MCF 10A (cell line): ENCODE results near the gene PHGDH. TPM values are rescaled to one million over a fixed set of nuclear protein-coding genes. Genes with fewer than 3 reads are reported as not detected.

ENCODE experiments used
- BruUV-seq: library from RNA; stranded (reverse); fragments of 400-500 nt; replicated peaks from 2 replicates; lab custom pipeline; 2021; lab: Mats Ljungman, UMichigan
- CTCF ChIA-PET: fragments of 300-600 bp; sonication (Branson Sonifier 250); formaldehyde crosslinking; extraction: SDS; loops from one replicate; lab custom pipeline; 2021; ENCODE audit warnings: antibody characterized with exemption, inconsistent platforms; lab: Yijun Ruan, JAX
- POLR2A ChIA-PET: fragments of 300-600, 350-650 bp; sonication (Branson Sonifier 250); formaldehyde crosslinking; extraction: SDS; loops from one replicate; lab custom pipeline; 2020; ENCODE audit warnings: antibody characterized with exemption, inconsistent platforms; lab: Yijun Ruan, JAX
- DNase-seq: peaks from one replicate; pipeline ENCODE4 v3.0.0-alpha.2; 2018; ENCODE audit not compliant: unreplicated experiment
- H3K27ac Mint-ChIP-seq: one replicate; pipeline ENCODE4 v1.8.0; 2022; ENCODE audit warnings: mild to moderate bottlenecking, low read depth, mixed read lengths; ENCODE audit not compliant: unreplicated experiment
- H3K27me3 Mint-ChIP-seq: one replicate; pipeline ENCODE4 v1.8.0; 2022; ENCODE audit warnings: mixed read lengths; ENCODE audit not compliant: insufficient read depth, unreplicated experiment
- H3K36me3 Mint-ChIP-seq: one replicate; pipeline ENCODE4 v1.8.0; 2022; ENCODE audit warnings: mild to moderate bottlenecking, moderate library complexity, mixed read lengths; ENCODE audit not compliant: insufficient read depth, unreplicated experiment
- H3K4me1 Mint-ChIP-seq: one replicate; pipeline ENCODE4 v1.8.0; 2022; ENCODE audit warnings: mixed read lengths; ENCODE audit not compliant: insufficient read depth, unreplicated experiment
- H3K4me3 Mint-ChIP-seq: one replicate; pipeline ENCODE4 v1.8.0; 2022; ENCODE audit warnings: mild to moderate bottlenecking, moderate library complexity, mixed read lengths; ENCODE audit not compliant: unreplicated experiment
- H3K9me3 Mint-ChIP-seq: one replicate; pipeline ENCODE4 v1.8.0; 2022; ENCODE audit warnings: mixed read lengths; ENCODE audit not compliant: unreplicated experiment
- intact Hi-C: fragments of 100-400 bp; cut with micrococcal nuclease; formaldehyde crosslinking; loops from 2 replicates; pipeline ENCODE4 v1.14.1; 2022
- total RNA-seq: library from RNA; stranded (reverse); gene quantifications from 2 replicates; pipeline ENCODE4 v1.2.3, GENCODE V29; 2022
- TF ChIP-seq, protein P1 (sequence below): fragments of 200-600 bp; IDR thresholded peaks from one replicate; pipeline ENCODE4 v1.8.0; 2022; ENCODE audit warnings: antibody characterized with exemption, mild to moderate bottlenecking; ENCODE audit not compliant: unreplicated experiment

The PHGDH gene
- total RNA-seq, 1 experiment from 2014 or later, result 198 TPM

DNA sequence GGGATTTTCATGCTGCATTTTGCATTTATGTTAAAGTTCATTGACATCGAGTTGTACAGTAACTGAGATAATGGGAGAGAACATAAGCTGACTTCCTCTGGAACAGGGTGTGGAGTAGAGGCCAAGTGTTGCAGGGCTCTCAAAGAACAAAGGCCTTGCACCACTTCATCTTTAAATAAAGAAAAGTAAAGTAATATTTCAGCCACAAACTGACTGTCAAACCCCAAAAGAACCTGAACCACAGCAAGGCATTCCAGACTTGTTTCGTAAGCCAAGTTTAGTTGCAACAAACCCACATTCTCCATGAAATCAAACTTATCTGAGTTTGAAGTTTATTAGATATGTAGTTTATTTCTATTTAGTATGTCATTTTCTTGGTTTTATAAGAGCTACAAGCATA lies 76.0 kb downstream of the PHGDH start:
- H3K4me1 Mint-ChIP-seq, result peaks cover 30% of the 10 kb centered on the region
- POLR2A ChIA-PET, result no interaction called here
- H3K27me3 Mint-ChIP-seq, result no peaks in the 10 kb centered on the region
- intact Hi-C loops, result no loop called here
- H3K36me3 Mint-ChIP-seq, result no peaks in the 10 kb centered on the region
- no TSS peak for BruUV-seq
- CTCF ChIA-PET, result interaction anchor here (0.6 to 2.3 kb wide), 2 partner anchors 21 to 83 kb away, joined by 3 to 11 read pairs; no protein-coding TSS in a partner anchor
- no peaks in the 10 kb centered on the region for H3K9me3 Mint-ChIP-seq
- no peak overlapping the region for H3K27ac Mint-ChIP-seq
- no peak for DNase-seq
- TF ChIP-seq, protein P1, sequence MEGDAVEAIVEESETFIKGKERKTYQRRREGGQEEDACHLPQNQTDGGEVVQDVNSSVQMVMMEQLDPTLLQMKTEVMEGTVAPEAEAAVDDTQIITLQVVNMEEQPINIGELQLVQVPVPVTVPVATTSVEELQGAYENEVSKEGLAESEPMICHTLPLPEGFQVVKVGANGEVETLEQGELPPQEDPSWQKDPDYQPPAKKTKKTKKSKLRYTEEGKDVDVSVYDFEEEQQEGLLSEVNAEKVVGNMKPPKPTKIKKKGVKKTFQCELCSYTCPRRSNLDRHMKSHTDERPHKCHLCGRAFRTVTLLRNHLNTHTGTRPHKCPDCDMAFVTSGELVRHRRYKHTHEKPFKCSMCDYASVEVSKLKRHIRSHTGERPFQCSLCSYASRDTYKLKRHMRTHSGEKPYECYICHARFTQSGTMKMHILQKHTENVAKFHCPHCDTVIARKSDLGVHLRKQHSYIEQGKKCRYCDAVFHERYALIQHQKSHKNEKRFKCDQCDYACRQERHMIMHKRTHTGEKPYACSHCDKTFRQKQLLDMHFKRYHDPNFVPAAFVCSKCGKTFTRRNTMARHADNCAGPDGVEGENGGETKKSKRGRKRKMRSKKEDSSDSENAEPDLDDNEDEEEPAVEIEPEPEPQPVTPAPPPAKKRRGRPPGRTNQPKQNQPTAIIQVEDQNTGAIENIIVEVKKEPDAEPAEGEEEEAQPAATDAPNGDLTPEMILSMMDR, result no peak
- no peak overlapping the region for H3K4me3 Mint-ChIP-seq

DNA sequence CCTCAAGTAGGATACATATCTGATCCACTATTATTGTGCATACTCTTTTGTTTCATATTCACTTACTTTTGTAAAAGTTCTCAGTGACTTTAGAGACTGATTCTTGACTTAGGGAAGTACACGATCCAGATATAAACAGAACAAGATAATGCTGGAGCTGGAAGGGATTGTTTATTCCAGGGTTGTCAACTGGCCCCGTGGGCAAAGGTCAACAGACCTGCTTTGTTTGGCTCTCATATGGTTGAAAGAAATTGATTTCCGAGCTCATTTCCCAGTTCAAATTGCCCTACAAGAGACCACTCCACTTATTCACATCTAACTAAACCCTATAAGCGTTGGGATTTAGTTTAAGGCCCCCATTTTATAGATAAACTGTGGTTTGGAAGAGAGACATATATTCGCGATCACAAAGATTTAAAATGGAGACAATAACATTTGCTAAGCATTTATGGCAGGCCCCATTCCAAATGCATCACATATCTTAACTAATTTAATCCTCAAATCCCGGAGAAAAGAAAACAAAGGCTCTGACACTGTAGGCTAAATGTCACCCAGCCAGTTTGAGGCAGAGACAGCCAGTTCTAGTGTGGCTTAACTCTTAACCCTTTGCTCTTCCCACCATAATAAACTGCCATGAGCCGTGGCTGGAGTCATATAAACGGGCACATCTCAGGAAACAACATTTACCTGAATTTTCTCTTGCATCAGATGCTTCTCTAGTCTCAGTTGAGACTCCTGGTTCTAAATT lies 78.9 kb downstream of the PHGDH start:
- intact Hi-C loops, result no loop called here
- Mint-ChIP-seq H3K27me3 (no peaks in the 10 kb centered on the region), H3K4me1 (peaks cover 16% of the 10 kb centered on the region), H3K4me3 (no peak overlapping the region), H3K36me3 (no peaks in the 10 kb centered on the region), H3K9me3 (no peaks in the 10 kb centered on the region), H3K27ac (no peak overlapping the region)
- DNase-seq, result no peak
- CTCF ChIA-PET, result interaction anchor here (1.3 kb wide), 1 partner anchor 47 kb away, joined by 7 read pairs; no protein-coding TSS in a partner anchor
- no TSS peak for BruUV-seq
- TF ChIP-seq, protein P1, result no peak
- POLR2A ChIA-PET, result interaction anchor here (0.6 kb wide), 1 partner anchor 79 kb away, joined by 3 read pairs; no protein-coding TSS in a partner anchor

DNA sequence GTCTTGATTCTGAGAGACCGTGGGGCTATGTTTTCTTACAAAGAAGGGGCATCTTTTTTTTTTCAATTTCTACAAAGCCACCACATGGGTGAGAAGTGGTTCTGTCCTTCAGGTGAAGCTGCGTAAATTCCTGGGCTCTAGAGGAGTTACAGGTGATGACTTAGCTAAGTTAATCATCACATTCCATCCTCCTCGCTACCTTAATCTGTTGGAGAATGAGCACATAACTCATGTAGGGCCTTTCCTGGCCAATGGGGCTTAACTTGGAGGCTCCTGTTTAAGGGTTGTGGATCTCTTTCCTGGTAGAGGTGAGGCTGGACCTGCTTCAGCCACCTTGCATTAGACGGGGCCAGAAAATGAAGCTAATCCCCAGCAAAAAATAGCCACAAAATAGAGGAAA lies 79.6 kb downstream of the PHGDH start:
- TF ChIP-seq, protein P1, result no peak
- Mint-ChIP-seq H3K4me1 (peaks cover 11% of the 10 kb centered on the region), H3K36me3 (no peaks in the 10 kb centered on the region), H3K27me3 (no peaks in the 10 kb centered on the region), H3K27ac (no peak overlapping the region), H3K9me3 (no peaks in the 10 kb centered on the region), H3K4me3 (no peak overlapping the region)
- POLR2A ChIA-PET, result interaction anchor here (0.6 kb wide), 1 partner anchor 30 kb away, joined by 4 read pairs; no protein-coding TSS in a partner anchor
- CTCF ChIA-PET, result interaction anchor here (0.9 to 1.3 kb wide), 2 partner anchors 18 to 48 kb away, joined by 4 to 7 read pairs; no protein-coding TSS in a partner anchor
- BruUV-seq, result no TSS peak
- no peak for DNase-seq
- intact Hi-C loops, result no loop called here

Other genes with a start within 250 kb of the PHGDH start
- gene HSD3B1, start 204.7 kb upstream of the PHGDH start, total RNA-seq, result not detected in 2 replicates
- 12.2 and 13.2 TPM in 2 replicates for gene ZNF697, start 63.7 kb upstream of the PHGDH start, total RNA-seq
- gene HMGCS2, start 57.0 kb downstream of the PHGDH start, total RNA-seq, result not detected in 2 replicates
- gene REG4, start 99.5 kb downstream of the PHGDH start, total RNA-seq, result not detected in 2 replicates
- gene ADAM30, start 184.6 kb downstream of the PHGDH start, total RNA-seq, result not detected in 2 replicates